Measurements from ENCODE around the gene SLC2A4.

DNA sequence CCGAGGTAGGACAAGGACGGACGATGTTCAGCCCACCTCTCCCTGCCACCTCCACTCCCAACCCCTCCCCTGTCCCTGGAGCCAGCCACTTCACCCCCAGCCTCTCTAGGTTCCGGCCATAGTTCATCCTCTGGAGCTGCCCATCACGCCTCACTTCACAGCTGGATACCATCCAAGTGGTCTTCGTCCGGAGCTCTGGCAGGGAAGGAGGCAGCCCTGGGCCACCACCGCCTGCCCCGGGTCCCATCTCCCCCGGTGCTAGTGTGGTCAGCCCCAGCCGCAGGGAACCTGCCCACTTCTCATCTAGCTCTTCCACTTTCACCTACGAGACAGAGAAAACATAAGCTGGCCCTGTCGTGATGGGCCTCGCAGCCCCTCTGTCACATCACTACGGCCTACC, 39.9 kb downstream of the SLC2A4 start:
- TF ChIP-seq POLR2A (IDR thresholded peaks at IDR 0.05; ENCODE audit: low read length) (no peak), GATA1 (IDR thresholded peaks at IDR 0.05; ENCODE audit: low read depth, low read length) (no peak)

Data from erythroblast (primary cell).